B cell (primary cell): Measurements from ENCODE around the gene POLL. TPM values are rescaled to one million over a fixed set of nuclear protein-coding genes. Genes with fewer than 3 reads are reported as not detected.

Experiments used
- ATAC-seq: fragments of 200-7000 bp; cut with Tn5 transposase; one replicate; pipeline ENCODE4 v1.10.0; 2021; ENCODE audit warnings: low read depth, mild to moderate bottlenecking, moderate number of reproducible peaks, moderate library complexity
- CTCF ChIA-PET: fragments of 350-600 bp; sonication (Branson Sonifier 250); formaldehyde crosslinking; loops from one replicate; lab custom pipeline; 2021; ENCODE audit warnings: antibody characterized with exemption, inconsistent platforms; lab: Charles Lee
- POLR2A ChIA-PET: fragments of 350-600 bp; sonication (Branson Sonifier 250); formaldehyde crosslinking; loops from one replicate; lab custom pipeline; 2021; ENCODE audit warnings: antibody characterized with exemption; lab: Charles Lee
- DNase-seq: peaks from one replicate; pipeline ENCODE4 v3.0.0; 2013
- H2AFZ ChIP-seq: 2 replicates; pipeline ENCODE4 v1.6.1; 2012; ENCODE audit warnings: mild to moderate bottlenecking, low read depth, low read length; ENCODE audit not compliant: insufficient read depth, poor library complexity, severe bottlenecking
- H3K27ac ChIP-seq, 2 donors: 1 replicate in 1 of 2; 2 replicates in 1 of 2; pipeline ENCODE4 v1.5.1; 2012 to 2013; ENCODE audit warnings: low read length in 2 of 2, mild to moderate bottlenecking in 2 of 2, moderate library complexity in 1 of 2
- H3K27me3 ChIP-seq, 4 experiments: fragments of 200-600 bp in 1 of 4; sonication (generic) in 1 of 4; replicated peaks in 1 of 4; 1 replicate in 2 of 4; 2 replicates in 2 of 4; pipeline versions ENCODE4 v1.6.1 to v1.7.0; 2013 to 2016; ENCODE audit warnings: low read length in 3 of 4, mild to moderate bottlenecking in 2 of 4, mixed read lengths in 1 of 4, moderate library complexity in 1 of 4; ENCODE audit not compliant: insufficient read depth in 4 of 4, control insufficient read depth in 3 of 4; ENCODE audit errors: control extremely low read depth in 1 of 4
- H3K36me3 ChIP-seq, 2 experiments: replicated peaks in 1 of 2; 1 replicate in 1 of 2; 2 replicates in 1 of 2; pipeline versions ENCODE4 v1.6.1 to v1.7.1; 2013; ENCODE audit warnings: low read length in 1 of 2; ENCODE audit not compliant: insufficient read depth in 2 of 2, control insufficient read depth in 1 of 2; ENCODE audit errors: control extremely low read depth in 1 of 2, extremely low read depth in 1 of 2
- H3K4me1 ChIP-seq, 2 donors: fragments of 200-600 bp in 1 of 2; sonication (generic) in 1 of 2; 1 replicate in 1 of 2; 2 replicates in 1 of 2; pipeline versions ENCODE4 v1.5.1 to v1.6.1; 2013 to 2017; ENCODE audit warnings: low read length in 2 of 2; ENCODE audit not compliant: control insufficient read depth in 2 of 2, insufficient read depth in 2 of 2
- H3K4me2 ChIP-seq: replicated peaks from 2 replicates; pipeline ENCODE3; 2012; ENCODE audit warnings: mild to moderate bottlenecking, low read depth, low read length; ENCODE audit not compliant: poor library complexity, severe bottlenecking
- H3K4me3 ChIP-seq, 5 experiments: fragments of 200-600 bp in 1 of 5; sonication (generic) in 1 of 5; 1 replicate in 3 of 5; 2 replicates in 2 of 5; pipeline versions ENCODE4 v1.5.1 to v1.7.0; 2011 to 2016; ENCODE audit warnings: low read length in 4 of 5, mild to moderate bottlenecking in 4 of 5, low read depth in 2 of 5, control low read depth in 1 of 5, moderate library complexity in 1 of 5; ENCODE audit not compliant: insufficient read depth in 1 of 5; ENCODE audit errors: control extremely low read depth in 1 of 5, extremely low read depth in 1 of 5
- H3K79me2 ChIP-seq: fragments of 200-600 bp; sonication (generic); one replicate; pipeline ENCODE4 v1.6.0; 2016; ENCODE audit warnings: low read length; ENCODE audit not compliant: control insufficient read depth, insufficient read depth
- H3K9ac ChIP-seq: fragments of 200-600 bp; sonication (generic); 2 replicates; pipeline ENCODE4 v1.6.1; 2017; ENCODE audit warnings: mild to moderate bottlenecking, low read length, moderate library complexity
- H3K9me3 ChIP-seq, 3 donors: one replicate each; pipeline versions ENCODE4 v1.6.1 to v1.7.1; 2013; ENCODE audit warnings: low read length in 2 of 3; ENCODE audit not compliant: control insufficient read depth in 2 of 3, insufficient read depth in 1 of 3; ENCODE audit errors: control extremely low read depth in 1 of 3
- H4K20me1 ChIP-seq: 2 replicates; pipeline ENCODE4 v1.6.0; 2012; ENCODE audit warnings: mild to moderate bottlenecking, low read length; ENCODE audit not compliant: insufficient read depth, control insufficient read depth, poor library complexity, severe bottlenecking
- H3K27ac Mint-ChIP-seq: one replicate; pipeline ENCODE4 v1.8.0; 2021; ENCODE audit warnings: mixed read lengths
- H3K27me3 Mint-ChIP-seq: one replicate; pipeline ENCODE4 v1.8.0; 2021; ENCODE audit warnings: mixed read lengths
- H3K4me1 Mint-ChIP-seq: one replicate; pipeline ENCODE4 v1.8.0; 2021; ENCODE audit warnings: mixed read lengths
- H3K4me3 Mint-ChIP-seq: one replicate; pipeline ENCODE4 v1.8.0; 2021; ENCODE audit warnings: mixed read lengths
- H3K9me3 Mint-ChIP-seq: one replicate; pipeline ENCODE4 v1.8.0; 2022; ENCODE audit warnings: mixed read lengths; ENCODE audit not compliant: insufficient read depth
- EZH2 ChIP-seq: IDR thresholded peaks from 2 replicates; pipeline ENCODE4 v1.6.1; 2012; ENCODE audit warnings: borderline replicate concordance, low read depth, mild to moderate bottlenecking, moderate library complexity, low read length; ENCODE audit not compliant: insufficient read depth, poor library complexity, severe bottlenecking
- WGBS: methylation state at CpG from one replicate; pipeline ENCODE4 v1.1.5; 2013; ENCODE audit warnings: missing lambda C conversion rate; ENCODE audit not compliant: insufficient coverage; 5-methylcytosine and 5-hydroxymethylcytosine counted together
- intact Hi-C: fragments of 100-400 bp; cut with micrococcal nuclease; formaldehyde crosslinking; loops from one replicate; pipeline ENCODE4 v1.10.0; 2022
- polyA plus RNA-seq: library from polyadenylated mRNA; depleted of rRNA; stranded (reverse); fragments of >200 nt; gene quantifications from 2 replicates; pipeline ENCODE4 v1.2.3, GENCODE V29; 2012
- total RNA-seq, 2 donors: library from RNA; stranded (reverse); fragments of 120-200 nt in 1 of 2; gene quantifications; 1 replicate in 1 of 2; 2 replicates in 1 of 2; pipeline versions ENCODE4 v1.2.3 to v1.2.4, GENCODE V29; 2013 to 2022
- TF ChIP-seq, protein P1 (sequence below): fragments of 200-600 bp; IDR thresholded peaks from one replicate; pipeline ENCODE4 v1.8.0; 2022; ENCODE audit warnings: antibody characterized with exemption, mild to moderate bottlenecking

Gene POLL
- total and polyA plus RNA-seq, 2 donors (not counting 1 experiment from before 2014, with no cell fraction given), result 46.0 to 46.7 TPM

DNA sequence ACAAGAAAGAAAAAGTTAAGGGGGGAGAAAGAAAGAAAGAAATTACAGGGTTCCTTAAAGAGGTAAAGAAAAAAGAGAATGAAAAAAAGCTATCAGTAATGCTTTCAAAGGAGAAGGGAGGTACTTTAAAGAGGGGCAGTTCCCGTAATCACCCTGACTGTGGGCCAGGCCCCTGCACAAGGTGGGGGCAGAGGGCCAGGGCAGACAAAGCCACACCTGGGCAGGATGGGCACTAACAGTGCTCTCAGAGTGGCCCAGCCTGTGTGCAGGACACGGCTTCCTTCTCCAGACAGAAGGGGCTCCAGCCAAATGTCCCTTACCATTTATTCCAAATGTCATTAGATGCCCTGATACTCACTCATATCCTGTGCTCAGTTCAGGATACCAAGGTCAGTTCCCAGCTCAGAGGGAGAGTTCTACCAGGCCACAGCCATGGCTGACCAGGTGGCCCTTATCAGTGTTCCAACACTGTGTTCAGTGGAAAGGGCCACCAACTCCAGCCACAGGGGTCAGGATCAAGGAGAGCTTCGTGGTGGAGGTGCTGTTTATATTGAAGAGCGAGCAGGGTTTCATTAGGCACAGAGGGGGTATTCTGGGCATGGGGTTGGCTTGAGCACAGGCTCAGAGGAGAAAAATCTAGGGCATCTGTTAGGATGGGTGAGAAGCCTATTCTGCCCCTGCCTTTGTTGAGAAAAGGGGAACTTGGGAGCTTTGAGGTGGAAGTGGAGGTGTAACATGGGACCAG, 29.9 kb upstream of the POLL start:
- Mint-ChIP-seq H3K4me3 (no peak overlapping the region), H3K27me3 (no peaks in the 10 kb centered on the region)
- CTCF ChIA-PET, result no interaction called here

More for the DNA sequence above, 29.9 kb upstream of the POLL start:
- ATAC-seq (no peak), DNase-seq (no peak)
- TF ChIP-seq, protein P1, sequence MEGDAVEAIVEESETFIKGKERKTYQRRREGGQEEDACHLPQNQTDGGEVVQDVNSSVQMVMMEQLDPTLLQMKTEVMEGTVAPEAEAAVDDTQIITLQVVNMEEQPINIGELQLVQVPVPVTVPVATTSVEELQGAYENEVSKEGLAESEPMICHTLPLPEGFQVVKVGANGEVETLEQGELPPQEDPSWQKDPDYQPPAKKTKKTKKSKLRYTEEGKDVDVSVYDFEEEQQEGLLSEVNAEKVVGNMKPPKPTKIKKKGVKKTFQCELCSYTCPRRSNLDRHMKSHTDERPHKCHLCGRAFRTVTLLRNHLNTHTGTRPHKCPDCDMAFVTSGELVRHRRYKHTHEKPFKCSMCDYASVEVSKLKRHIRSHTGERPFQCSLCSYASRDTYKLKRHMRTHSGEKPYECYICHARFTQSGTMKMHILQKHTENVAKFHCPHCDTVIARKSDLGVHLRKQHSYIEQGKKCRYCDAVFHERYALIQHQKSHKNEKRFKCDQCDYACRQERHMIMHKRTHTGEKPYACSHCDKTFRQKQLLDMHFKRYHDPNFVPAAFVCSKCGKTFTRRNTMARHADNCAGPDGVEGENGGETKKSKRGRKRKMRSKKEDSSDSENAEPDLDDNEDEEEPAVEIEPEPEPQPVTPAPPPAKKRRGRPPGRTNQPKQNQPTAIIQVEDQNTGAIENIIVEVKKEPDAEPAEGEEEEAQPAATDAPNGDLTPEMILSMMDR, result no peak
- TF ChIP-seq EZH2, result no peak
- peak overlapping the region; percentile 60 for H3K27ac Mint-ChIP-seq
- 75% methylated on average over 4 of the region's 4 CpGs for WGBS
- Histone ChIP-seq H3K79me2 (no peaks in the 10 kb centered on the region), H3K4me1 (peaks cover 19 to 23% of the 10 kb centered on the region in 2 donors), H3K4me2 (no peak overlapping the region), H3K27ac (peak overlapping the region in 1 of 2 donors; percentile 53), H3K27me3 (no peaks in the 10 kb centered on the region), H4K20me1 (peaks cover 36% of the 10 kb centered on the region), H3K9me3 (no peaks in the 10 kb centered on the region), H3K9ac (no peak overlapping the region), H2AFZ (no peak overlapping the region), H3K36me3 (peaks cover 0 to 72% of the 10 kb centered on the region in 2 experiments), H3K4me3 (no peak overlapping the region)
- intact Hi-C loops, result no loop called here
- H3K9me3 Mint-ChIP-seq, result no peaks in the 10 kb centered on the region
- POLR2A ChIA-PET, result no interaction called here
- H3K4me1 Mint-ChIP-seq, result peaks cover 20% of the 10 kb centered on the region
